ENCODE data around the gene RERG.

Gene RERG, protein sequence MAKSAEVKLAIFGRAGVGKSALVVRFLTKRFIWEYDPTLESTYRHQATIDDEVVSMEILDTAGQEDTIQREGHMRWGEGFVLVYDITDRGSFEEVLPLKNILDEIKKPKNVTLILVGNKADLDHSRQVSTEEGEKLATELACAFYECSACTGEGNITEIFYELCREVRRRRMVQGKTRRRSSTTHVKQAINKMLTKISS

DNA sequence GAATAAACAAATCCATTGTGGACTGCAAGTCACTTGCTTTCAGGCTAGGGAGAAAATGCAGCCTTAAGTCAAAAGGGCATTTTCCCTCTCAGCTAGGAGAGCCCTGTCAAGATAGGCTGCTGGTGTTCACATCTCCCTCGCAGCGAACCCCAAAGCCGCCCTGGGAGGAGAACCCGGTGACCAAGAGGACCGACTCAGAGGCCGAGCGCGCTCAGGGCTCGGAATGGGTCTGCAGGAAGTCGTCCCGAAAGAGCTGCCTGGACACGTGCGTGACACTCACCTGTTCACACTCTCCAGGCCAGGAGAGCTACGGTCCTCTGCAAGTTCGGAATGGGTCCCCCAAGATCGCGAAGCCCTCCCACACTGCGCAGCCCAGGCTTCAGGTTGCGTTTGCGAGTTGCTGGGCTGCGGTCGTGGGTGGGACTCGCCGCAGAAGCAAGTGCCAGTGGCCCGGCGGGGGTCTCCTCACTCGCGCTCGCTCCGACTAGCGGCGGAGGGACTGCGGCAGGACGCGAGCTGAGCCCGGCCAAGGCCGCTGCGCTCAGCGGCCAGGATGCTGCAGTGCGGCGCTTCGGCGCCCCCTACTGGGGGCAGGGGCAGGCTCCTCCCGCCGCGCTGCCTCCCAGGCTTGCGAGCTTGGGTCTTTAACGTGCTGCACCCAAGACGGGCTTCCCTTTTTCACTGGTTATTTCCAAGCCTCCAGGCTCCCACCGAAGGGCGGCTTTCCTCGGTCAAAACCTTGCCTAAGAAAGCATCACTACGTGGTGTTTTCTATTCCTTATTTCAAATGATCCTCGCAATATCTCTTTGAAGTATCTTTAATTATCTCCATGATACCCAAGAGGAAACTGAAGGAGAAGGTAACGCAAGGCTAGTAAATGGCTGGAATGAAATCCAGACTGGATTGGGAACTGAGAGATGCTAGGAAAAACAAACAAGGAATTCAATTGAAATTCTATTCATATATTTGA lies at the start of gene RERG:
TSS of gene RERG (minus strand) at position 503 of the 971 bp plus-strand sequence. CDS start 3,928 bp downstream, outside the sequence.
- TF ChIP-seq, protein P1, sequence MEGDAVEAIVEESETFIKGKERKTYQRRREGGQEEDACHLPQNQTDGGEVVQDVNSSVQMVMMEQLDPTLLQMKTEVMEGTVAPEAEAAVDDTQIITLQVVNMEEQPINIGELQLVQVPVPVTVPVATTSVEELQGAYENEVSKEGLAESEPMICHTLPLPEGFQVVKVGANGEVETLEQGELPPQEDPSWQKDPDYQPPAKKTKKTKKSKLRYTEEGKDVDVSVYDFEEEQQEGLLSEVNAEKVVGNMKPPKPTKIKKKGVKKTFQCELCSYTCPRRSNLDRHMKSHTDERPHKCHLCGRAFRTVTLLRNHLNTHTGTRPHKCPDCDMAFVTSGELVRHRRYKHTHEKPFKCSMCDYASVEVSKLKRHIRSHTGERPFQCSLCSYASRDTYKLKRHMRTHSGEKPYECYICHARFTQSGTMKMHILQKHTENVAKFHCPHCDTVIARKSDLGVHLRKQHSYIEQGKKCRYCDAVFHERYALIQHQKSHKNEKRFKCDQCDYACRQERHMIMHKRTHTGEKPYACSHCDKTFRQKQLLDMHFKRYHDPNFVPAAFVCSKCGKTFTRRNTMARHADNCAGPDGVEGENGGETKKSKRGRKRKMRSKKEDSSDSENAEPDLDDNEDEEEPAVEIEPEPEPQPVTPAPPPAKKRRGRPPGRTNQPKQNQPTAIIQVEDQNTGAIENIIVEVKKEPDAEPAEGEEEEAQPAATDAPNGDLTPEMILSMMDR (IDR thresholded peaks at IDR 0.05; ENCODE audit: control insufficient read depth, extremely low read depth, insufficient read depth), result peak; percentile 92
- DNase-seq (ENCODE audit: low read depth), result no peak
- H3K4me3 ChIP-seq (ENCODE audit: low read depth, low read length), result peak within 1 kb of the TSS; percentile 28

DNA sequence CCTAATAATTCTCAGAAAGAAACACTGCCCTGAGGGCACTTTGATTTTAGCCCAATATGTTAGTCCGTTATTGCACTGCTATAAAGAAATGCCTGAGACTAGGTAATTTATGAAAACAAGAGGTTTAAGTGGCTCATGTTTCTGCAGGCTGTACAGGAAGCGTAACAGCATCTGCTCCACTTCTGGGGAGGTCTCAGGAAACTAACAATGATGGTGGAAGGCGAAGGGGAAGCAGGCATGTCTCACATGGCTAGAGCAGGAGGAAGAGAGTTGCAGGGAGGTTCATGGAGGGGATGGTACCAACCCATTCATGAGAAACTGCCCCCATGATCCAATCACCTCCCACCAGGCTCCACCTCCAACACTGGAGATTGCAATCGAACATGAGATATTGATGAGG lies 49.4 kb upstream of the RERG start:
- TF ChIP-seq, protein P1 (IDR thresholded peaks at IDR 0.05; ENCODE audit: control insufficient read depth, extremely low read depth, insufficient read depth), result no peak
- no peak for DNase-seq (ENCODE audit: low read depth)
- no peak overlapping the region for H3K4me3 ChIP-seq (ENCODE audit: low read depth, low read length)

DNA sequence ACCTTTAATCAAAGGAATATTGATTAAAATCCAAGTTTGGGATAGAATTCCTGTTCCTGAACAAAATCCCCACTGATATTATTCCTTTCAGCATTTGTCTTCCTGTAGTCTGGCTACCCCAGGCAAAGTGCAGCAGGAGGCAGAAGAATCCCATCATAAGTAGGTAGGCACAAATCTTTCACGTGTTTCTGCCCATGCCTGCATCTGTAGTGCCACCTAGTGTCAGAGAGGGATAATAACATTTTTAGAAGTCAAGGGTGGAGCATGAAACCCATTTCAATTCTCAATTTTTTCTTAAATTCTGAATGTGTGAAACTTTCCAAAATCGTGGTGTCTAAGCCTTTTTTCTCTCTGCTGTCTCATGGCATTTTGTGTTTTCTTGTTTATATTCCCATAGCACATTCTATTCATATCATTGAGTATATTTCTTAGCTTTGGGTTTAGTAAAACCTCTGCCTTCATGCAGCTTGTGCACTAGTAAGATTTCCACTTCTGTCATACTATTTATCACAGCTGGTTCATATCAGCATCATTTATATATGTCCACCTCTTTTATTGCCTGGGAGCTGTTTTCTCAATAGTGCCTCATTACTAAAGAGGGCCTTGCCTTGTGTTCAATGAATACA lies 47.8 kb upstream of the RERG start:
- TF ChIP-seq, protein P1 (IDR thresholded peaks at IDR 0.05; ENCODE audit: control insufficient read depth, extremely low read depth, insufficient read depth), result peak; percentile 95
- DNase-seq (ENCODE audit: low read depth), result peak; percentile 38
- H3K4me3 ChIP-seq (ENCODE audit: low read depth, low read length), result no peak overlapping the region

DNA sequence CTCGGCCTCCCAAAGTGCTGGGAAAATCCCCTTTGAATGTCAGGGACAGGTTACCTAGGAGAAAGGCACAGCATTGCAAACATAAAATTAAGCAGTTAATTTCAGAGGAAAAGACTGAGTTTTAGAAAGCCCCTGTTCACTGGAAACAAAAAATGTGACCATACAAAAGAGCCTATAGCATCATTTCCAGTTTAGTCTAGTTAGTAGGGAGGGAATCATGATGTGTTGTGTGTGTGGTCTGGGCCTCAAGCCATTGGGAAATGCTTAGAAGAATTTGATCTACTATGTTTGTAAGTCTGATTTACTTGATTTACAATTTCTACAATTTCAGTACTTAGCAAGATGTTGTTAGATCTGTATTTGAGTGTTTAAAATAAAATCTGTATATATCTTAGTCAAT lies 47.1 kb upstream of the RERG start:
- TF ChIP-seq, protein P1 (IDR thresholded peaks at IDR 0.05; ENCODE audit: control insufficient read depth, extremely low read depth, insufficient read depth), result no peak
- no peak overlapping the region for H3K4me3 ChIP-seq (ENCODE audit: low read depth, low read length)

DNA sequence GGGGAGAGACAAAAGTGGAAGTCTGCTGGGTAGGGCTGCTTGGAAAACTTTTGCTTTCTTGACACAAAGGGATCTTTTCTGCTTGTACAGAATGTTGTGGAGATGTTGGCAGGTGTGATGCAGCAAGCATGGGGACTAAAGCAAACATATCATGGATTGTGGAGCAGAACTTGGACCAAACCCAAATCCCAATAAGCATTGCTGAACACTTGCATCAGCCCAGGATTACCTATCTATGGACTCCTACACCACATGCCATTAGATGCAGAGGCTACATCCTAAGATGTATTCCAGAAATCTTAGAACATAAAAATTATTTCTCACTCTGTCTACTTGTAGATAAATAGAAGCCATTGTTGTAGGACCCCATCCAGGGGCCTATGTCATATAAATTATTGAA lies 44.7 kb upstream of the RERG start:
- H3K4me3 ChIP-seq (ENCODE audit: low read depth, low read length), result no peak overlapping the region
- no peak for DNase-seq (ENCODE audit: low read depth)
- TF ChIP-seq, protein P1 (IDR thresholded peaks at IDR 0.05; ENCODE audit: control insufficient read depth, extremely low read depth, insufficient read depth), result no peak

More for the DNA sequence above, 47.1 kb upstream of the RERG start:
- no peak for DNase-seq (ENCODE audit: low read depth)

DNA sequence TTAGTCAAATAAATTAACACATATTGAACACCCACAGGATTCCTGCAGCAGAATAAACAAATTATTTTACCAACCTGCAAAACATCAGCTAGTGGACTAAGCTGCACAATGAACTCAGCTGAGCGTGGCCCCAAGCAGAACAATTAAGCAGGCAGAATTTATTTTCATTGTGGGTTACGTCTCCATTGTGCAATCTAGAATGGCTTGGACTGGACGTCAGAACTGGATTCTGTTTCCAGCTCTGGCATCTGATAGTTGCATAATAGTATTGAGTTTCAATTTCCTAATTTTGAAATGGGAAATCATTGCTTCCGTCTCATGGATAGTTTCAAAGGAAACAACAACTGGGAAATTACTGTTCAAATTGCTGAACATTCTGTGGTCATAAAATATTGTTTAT lies 35.5 kb upstream of the RERG start:
- no peak overlapping the region for H3K4me3 ChIP-seq (ENCODE audit: low read depth, low read length)
- no peak for DNase-seq (ENCODE audit: low read depth)
- TF ChIP-seq, protein P1 (IDR thresholded peaks at IDR 0.05; ENCODE audit: control insufficient read depth, extremely low read depth, insufficient read depth), result no peak
